ENCODE measurements around the gene TNFRSF1B.
"Not testable (repeated sequence)": the region's sequence is repeated elsewhere in the genome, so short reads cannot be mapped to it uniquely, and the experiment has no call there.

Gene TNFRSF1B

GRCh38 chr1:12224092-12224491 lies 57.3 kb downstream of the TNFRSF1B start:
- not testable (repeated sequence) for DNase-seq

GRCh38 chr1:12228979-12229378 lies 62.2 kb downstream of the TNFRSF1B start:
- DNase-seq, result no peak

GRCh38 chr1:12229386-12229834 lies 62.6 kb downstream of the TNFRSF1B start:
- DNase-seq, result no peak

- DNase-seq, result peak; percentile 68 to 83 (median 74)
Observed at GRCh38 chr1:12229835-12230548, 63.2 kb downstream of the TNFRSF1B start, which contains the start of gene VPS13D. Gene VPS13D (plus strand): TSS chr1:12230030. CDS start chr1:12234267, 4,237 bp downstream.

- DNase-seq, result peak in 2 of 6 experiments; percentile 21 to 30
Observed at GRCh38 chr1:12230549-12231275, 63.9 kb downstream of the TNFRSF1B start.

GRCh38 chr1:12231276-12231595 lies 64.4 kb downstream of the TNFRSF1B start:
- no peak for DNase-seq

GRCh38 chr1:12232221-12232620 lies 65.4 kb downstream of the TNFRSF1B start:
- no peak for DNase-seq

- DNase-seq, result peak in 1 of 6 experiments; percentile 1
Observed at GRCh38 chr1:12244078-12244477, 77.3 kb downstream of the TNFRSF1B start.

- DNase-seq, result no peak
Observed at GRCh38 chr1:12244585-12244984, 77.8 kb downstream of the TNFRSF1B start.

- DNase-seq, result no peak
Observed at GRCh38 chr1:12245116-12245515, 78.3 kb downstream of the TNFRSF1B start.

GRCh38 chr1:12245733-12246132 lies 78.9 kb downstream of the TNFRSF1B start:
- DNase-seq, result no peak

GRCh38 chr1:12246584-12246983 lies 79.8 kb downstream of the TNFRSF1B start:
- no peak for DNase-seq

- no peak for DNase-seq
Observed at GRCh38 chr1:12249181-12249580, 82.4 kb downstream of the TNFRSF1B start.

GRCh38 chr1:12249748-12250147 lies 83.0 kb downstream of the TNFRSF1B start:
- no peak for DNase-seq

GRCh38 chr1:12251442-12251841 lies 84.7 kb downstream of the TNFRSF1B start:
- no peak for DNase-seq

- no peak for DNase-seq
Observed at GRCh38 chr1:12255913-12256312, 89.1 kb downstream of the TNFRSF1B start.

GRCh38 chr1:12258272-12258671 lies 91.5 kb downstream of the TNFRSF1B start:
- DNase-seq, result no peak
